HL-60 (cell line): ENCODE measurements around the gene LETM1.
A peak's percentile ranks its signal among the peaks of the same experiment; 100 is the strongest.

ENCODE experiments used
- DNase-seq, 2 experiments: peaks; one replicate each; pipeline ENCODE4 v3.0.0-alpha.2; 2010 to 2020; ENCODE audit warnings: low read depth in 1 of 2, low spot score in 1 of 2
- H3K27ac ChIP-seq: fragments of 250-450 bp; sonication (Bioruptor Pico); replicated peaks from 2 replicates; pipeline ENCODE4 v1.5.1; 2020; ENCODE audit warnings: mild to moderate bottlenecking, moderate library complexity
- H3K27me3 ChIP-seq: fragments of 250-450 bp; sonication (Bioruptor Pico); 2 replicates; pipeline ENCODE4 v1.5.1; 2021; ENCODE audit warnings: mild to moderate bottlenecking, moderate library complexity; ENCODE audit not compliant: insufficient read depth, poor library complexity, severe bottlenecking
- H3K4me3 ChIP-seq: replicated peaks from 2 replicates; pipeline ENCODE4 v1.5.1; 2011; ENCODE audit warnings: mild to moderate bottlenecking, control low read depth, low read length; ENCODE audit not compliant: insufficient read depth
- GABPA ChIP-seq: IDR thresholded peaks from 2 replicates; pipeline ENCODE4 v1.6.1; 2012; ENCODE audit warnings: low read depth
- POLR2AphosphoS5 ChIP-seq: IDR thresholded peaks from 2 replicates; pipeline ENCODE4 v1.6.1; 2012; ENCODE audit warnings: low read depth
- SPI1 ChIP-seq: IDR thresholded peaks from 2 replicates; pipeline ENCODE4 v1.6.1; 2012; ENCODE audit warnings: low read depth, mild to moderate bottlenecking, borderline replicate concordance
- TF ChIP-seq, protein P1 (sequence below): IDR thresholded peaks from 2 replicates; pipeline ENCODE4 v1.6.1; 2012; ENCODE audit warnings: low read depth; ENCODE audit not compliant: insufficient replicate concordance
- TF ChIP-seq, protein P2 (sequence below): IDR thresholded peaks from one replicate; pipeline ENCODE4 v1.5.1; 2011; ENCODE audit warnings: low read length, control low read depth, inconsistent platforms; ENCODE audit not compliant: insufficient read depth

Gene LETM1

DNA sequence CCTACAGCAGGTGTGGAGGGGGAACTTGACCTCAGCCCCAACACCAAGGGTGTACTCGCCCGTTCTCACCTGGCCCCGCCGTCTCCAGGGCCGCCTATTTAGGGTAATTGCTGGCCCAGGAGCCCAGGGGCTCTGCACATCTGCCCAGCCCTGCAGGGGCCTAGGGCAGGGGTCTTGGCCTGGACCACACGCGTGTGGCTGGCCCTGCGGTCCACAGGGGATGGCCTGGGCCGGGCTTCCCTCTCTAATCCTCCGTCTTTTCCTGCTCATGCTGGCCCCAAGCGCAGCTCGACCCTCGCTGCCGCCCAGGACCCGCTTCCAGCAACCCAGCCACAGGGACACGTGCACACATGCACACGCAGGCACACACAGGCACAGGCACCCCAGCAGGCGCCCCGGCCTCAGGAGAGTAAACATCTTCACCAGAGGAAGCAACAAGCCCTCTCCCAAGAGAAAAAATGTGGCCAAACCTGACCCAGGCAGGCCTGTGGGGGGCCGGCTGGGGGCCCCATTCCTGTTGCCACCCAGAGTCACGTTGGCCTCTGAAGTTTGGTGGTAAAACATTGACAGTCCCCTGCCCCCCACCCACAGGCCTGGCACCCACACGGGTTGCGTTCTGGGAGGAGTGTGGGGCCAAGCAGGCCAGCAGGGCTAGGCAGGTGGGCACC is 87.5 kb downstream of the LETM1 start:
- Histone ChIP-seq H3K27ac (no peak overlapping the region), H3K4me3 (no peak overlapping the region), H3K27me3 (peaks cover 19% of the 10 kb centered on the region)
- no peak for DNase-seq
- TF ChIP-seq GABPA (no peak), SPI1 (no peak), POLR2AphosphoS5 (no peak)
- TF ChIP-seq, protein P1, sequence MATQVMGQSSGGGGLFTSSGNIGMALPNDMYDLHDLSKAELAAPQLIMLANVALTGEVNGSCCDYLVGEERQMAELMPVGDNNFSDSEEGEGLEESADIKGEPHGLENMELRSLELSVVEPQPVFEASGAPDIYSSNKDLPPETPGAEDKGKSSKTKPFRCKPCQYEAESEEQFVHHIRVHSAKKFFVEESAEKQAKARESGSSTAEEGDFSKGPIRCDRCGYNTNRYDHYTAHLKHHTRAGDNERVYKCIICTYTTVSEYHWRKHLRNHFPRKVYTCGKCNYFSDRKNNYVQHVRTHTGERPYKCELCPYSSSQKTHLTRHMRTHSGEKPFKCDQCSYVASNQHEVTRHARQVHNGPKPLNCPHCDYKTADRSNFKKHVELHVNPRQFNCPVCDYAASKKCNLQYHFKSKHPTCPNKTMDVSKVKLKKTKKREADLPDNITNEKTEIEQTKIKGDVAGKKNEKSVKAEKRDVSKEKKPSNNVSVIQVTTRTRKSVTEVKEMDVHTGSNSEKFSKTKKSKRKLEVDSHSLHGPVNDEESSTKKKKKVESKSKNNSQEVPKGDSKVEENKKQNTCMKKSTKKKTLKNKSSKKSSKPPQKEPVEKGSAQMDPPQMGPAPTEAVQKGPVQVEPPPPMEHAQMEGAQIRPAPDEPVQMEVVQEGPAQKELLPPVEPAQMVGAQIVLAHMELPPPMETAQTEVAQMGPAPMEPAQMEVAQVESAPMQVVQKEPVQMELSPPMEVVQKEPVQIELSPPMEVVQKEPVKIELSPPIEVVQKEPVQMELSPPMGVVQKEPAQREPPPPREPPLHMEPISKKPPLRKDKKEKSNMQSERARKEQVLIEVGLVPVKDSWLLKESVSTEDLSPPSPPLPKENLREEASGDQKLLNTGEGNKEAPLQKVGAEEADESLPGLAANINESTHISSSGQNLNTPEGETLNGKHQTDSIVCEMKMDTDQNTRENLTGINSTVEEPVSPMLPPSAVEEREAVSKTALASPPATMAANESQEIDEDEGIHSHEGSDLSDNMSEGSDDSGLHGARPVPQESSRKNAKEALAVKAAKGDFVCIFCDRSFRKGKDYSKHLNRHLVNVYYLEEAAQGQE, result no peak
- TF ChIP-seq, protein P2, sequence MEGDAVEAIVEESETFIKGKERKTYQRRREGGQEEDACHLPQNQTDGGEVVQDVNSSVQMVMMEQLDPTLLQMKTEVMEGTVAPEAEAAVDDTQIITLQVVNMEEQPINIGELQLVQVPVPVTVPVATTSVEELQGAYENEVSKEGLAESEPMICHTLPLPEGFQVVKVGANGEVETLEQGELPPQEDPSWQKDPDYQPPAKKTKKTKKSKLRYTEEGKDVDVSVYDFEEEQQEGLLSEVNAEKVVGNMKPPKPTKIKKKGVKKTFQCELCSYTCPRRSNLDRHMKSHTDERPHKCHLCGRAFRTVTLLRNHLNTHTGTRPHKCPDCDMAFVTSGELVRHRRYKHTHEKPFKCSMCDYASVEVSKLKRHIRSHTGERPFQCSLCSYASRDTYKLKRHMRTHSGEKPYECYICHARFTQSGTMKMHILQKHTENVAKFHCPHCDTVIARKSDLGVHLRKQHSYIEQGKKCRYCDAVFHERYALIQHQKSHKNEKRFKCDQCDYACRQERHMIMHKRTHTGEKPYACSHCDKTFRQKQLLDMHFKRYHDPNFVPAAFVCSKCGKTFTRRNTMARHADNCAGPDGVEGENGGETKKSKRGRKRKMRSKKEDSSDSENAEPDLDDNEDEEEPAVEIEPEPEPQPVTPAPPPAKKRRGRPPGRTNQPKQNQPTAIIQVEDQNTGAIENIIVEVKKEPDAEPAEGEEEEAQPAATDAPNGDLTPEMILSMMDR, result no peak

DNA sequence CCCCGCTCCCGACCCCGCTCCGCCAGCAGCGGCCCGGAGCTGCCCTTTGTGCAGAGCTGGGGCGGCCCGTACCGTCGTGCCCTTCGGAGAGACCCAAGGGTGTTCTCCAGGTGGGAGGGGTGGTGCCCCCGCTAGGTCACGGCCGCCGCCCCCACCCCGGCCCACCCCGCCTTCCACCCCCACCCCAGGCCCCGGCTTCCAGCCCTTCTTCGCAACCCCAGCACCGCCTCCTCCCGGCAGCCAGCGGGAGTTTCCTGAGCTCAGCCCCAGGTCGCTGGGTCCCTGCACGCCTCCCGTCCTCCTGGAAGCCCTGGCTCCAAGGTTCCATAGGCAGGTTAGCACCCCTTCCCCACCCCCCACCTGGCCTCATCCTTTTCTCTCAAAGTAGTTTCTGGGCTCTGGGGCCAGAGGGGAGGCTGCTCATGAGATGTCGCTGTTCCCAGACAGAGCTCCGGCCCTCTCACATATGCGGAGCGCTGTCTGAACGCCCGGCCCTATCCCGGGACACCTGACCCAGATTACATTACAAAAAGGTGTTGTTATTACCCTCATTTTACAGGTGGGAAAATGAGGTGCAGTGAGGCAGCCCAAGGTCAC is 88.1 kb downstream of the LETM1 start:
- H3K27me3 ChIP-seq, result peaks cover 23% of the 10 kb centered on the region
- H3K4me3 ChIP-seq, result 0 out of 2 replicates have a peak overlapping the region, but pooled peaks have one; percentile 6
- no peak for TF ChIP-seq GABPA
- TF ChIP-seq SPI1, result no peak
- no peak for TF ChIP-seq POLR2AphosphoS5
- TF ChIP-seq, protein P1, result no peak
- TF ChIP-seq, protein P2, result peak; percentile 25
- DNase-seq, result peak in 1 of 2 experiments; percentile 30
- H3K27ac ChIP-seq, result no peak overlapping the region

DNA sequence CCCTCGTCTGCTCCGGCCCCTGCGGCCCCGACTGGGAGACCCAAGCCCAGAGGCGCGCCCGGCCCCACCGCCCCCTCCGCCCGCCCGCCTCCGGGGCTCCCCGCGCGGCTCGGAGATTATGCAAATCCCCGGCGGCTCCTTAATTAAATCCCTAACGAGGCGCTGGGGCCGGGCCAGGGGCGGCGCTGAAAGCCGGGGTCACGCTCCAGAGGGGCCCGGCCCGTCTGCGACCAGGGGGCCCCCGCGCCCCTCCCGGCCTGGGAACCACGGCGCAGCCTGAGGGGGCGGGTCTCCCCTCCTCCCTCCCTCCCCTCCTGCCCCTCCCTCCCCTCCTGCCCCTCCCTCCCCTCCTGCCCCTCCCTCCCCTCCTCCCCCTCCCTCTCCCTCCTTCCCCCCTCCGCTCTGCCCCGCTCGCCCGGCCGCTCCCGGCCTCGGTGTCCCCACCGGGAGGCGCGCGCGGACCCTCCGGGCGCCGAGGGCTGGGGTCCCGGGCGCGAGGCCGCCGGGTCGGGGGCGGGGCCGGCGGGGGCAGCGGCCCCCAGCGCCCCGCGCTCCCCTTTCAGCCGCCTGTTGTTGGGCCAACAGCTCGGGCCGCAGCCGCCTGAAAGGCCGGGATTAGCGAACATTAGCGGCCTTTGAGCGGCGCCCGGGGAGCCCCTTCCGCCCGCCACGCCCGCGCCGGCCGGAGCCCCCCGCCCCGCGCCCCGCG is 88.7 kb downstream of the LETM1 start:
- DNase-seq, result no peak
- H3K27me3 ChIP-seq, result peaks cover 30% of the 10 kb centered on the region
- no peak overlapping the region for H3K27ac ChIP-seq
- no peak for TF ChIP-seq GABPA
- 0 out of 2 replicates have a peak overlapping the region, but pooled peaks have one; percentile 6 for H3K4me3 ChIP-seq
